Fibroblast of lung (primary cell): Measurements from ENCODE around the gene SLC25A12. TPM values are rescaled to one million over a fixed set of nuclear protein-coding genes. Genes with fewer than 3 reads are reported as not detected.
A peak's percentile ranks its signal among the peaks of the same experiment; 100 is the strongest.

Experiments used
- DNase-seq, 2 donors: peaks; one replicate each; pipeline versions ENCODE4 v3.0.0 to v3.0.0-alpha.2; 2010; ENCODE audit warnings: low read depth in 2 of 2
- H2AFZ ChIP-seq: 2 replicates; pipeline ENCODE4 v1.5.1; 2012; ENCODE audit warnings: low read length, control low read depth, inconsistent platforms
- H3K27ac ChIP-seq: 2 replicates; pipeline ENCODE4 v1.5.1; 2011; ENCODE audit warnings: low read length, control low read depth; ENCODE audit not compliant: insufficient read depth
- H3K27me3 ChIP-seq: 2 replicates; pipeline ENCODE4 v1.5.1; 2011; ENCODE audit warnings: mild to moderate bottlenecking, low read length; ENCODE audit not compliant: control insufficient read depth, insufficient read depth
- H3K36me3 ChIP-seq: 2 replicates; pipeline ENCODE4 v1.5.1; 2011; ENCODE audit warnings: low read length; ENCODE audit not compliant: control insufficient read depth, insufficient read depth
- H3K4me1 ChIP-seq: 2 replicates; pipeline ENCODE4 v1.5.1; 2011; ENCODE audit warnings: low read length; ENCODE audit not compliant: control insufficient read depth, insufficient read depth; ENCODE audit errors: extremely low read depth
- H3K4me2 ChIP-seq: 2 replicates; pipeline ENCODE4 v1.5.1; 2011; ENCODE audit warnings: low read length, control low read depth; ENCODE audit not compliant: insufficient read depth; ENCODE audit errors: extremely low read depth
- H3K4me3 ChIP-seq, 4 experiments: fragments of 200-600 bp in 1 of 4; sonication (generic) in 1 of 4; replicated peaks in 1 of 4; 2 replicates each; pipeline ENCODE4 v1.5.1; 2011 to 2016; ENCODE audit warnings: low read length in 4 of 4, low read depth in 3 of 4, mild to moderate bottlenecking in 3 of 4, control low read depth in 2 of 4, inconsistent platforms in 1 of 4, mixed read lengths in 1 of 4; ENCODE audit not compliant: insufficient read depth in 1 of 4; ENCODE audit errors: control extremely low read depth in 1 of 4
- H3K79me2 ChIP-seq: 2 replicates; pipeline ENCODE4 v1.5.1; 2012; ENCODE audit warnings: mild to moderate bottlenecking, low read length, inconsistent platforms; ENCODE audit not compliant: control insufficient read depth, insufficient read depth
- H3K9ac ChIP-seq: 2 replicates; pipeline ENCODE4 v1.5.1; 2011; ENCODE audit warnings: mild to moderate bottlenecking, low read length, control low read depth; ENCODE audit not compliant: insufficient read depth
- H3K9me3 ChIP-seq: 2 replicates; pipeline ENCODE4 v1.5.1; 2012; ENCODE audit warnings: low read depth, low read length; ENCODE audit not compliant: control insufficient read depth, insufficient read depth
- H4K20me1 ChIP-seq: 2 replicates; pipeline ENCODE4 v1.5.1; 2011; ENCODE audit warnings: low read length; ENCODE audit not compliant: control insufficient read depth, insufficient read depth; ENCODE audit errors: extremely low read depth
- CTCF ChIP-seq, 2 donors: IDR thresholded peaks in 1 of 2; conservative IDR thresholded peaks in 1 of 2; 1 replicate in 1 of 2; 2 replicates in 1 of 2; pipeline ENCODE4 v1.5.1; 2011 to 2012; ENCODE audit warnings: low read length in 2 of 2, control low read depth in 1 of 2, inconsistent platforms in 1 of 2, low read depth in 1 of 2, mild to moderate bottlenecking in 1 of 2
- EZH2 ChIP-seq: IDR thresholded peaks from 2 replicates; pipeline ENCODE4 v1.5.1; 2012; ENCODE audit warnings: low read length, control low read depth, mild to moderate bottlenecking; ENCODE audit errors: missing control alignments
- polyA plus RNA-seq, 2 donors: library from polyadenylated mRNA; depleted of rRNA in 1 of 2; stranded (reverse) in 1 of 2; unstranded in 1 of 2; fragments of >200 nt; gene quantifications; 2 replicates each; pipeline ENCODE4 v1.2.1, GENCODE V29; 2011 to 2012; ENCODE audit warnings: missing spikeins in 1 of 2
- total RNA-seq: library from RNA; depleted of rRNA; stranded (reverse); fragments of >200 nt; gene quantifications from 2 replicates; pipeline ENCODE4 v1.2.1, GENCODE V29; 2014

SLC25A12 gene
- total and polyA plus RNA-seq, 2 donors (not counting 1 experiment from before 2014, with no cell fraction given), result 21.5 to 25.9 TPM

DNA sequence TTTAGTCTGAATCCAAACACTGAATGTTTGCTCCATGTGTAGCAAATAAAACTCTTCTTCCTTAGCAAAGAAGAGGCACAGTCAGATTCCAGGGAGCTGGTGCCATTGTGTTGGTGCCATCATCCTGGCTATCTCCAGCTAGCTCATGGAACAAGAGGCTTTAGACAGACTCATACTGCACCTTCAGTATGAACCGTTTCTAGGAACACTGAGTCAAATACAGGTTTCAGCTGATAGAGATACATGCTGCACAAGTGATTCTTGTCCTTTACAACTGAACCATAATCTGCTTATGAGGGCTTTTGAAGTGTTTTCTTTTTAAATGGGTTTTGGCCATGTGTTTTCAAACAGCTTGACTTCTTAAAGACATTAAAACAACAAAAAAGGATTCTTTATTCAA lies 148.9 kb downstream of the SLC25A12 start:
- no peak overlapping the region for H3K9ac ChIP-seq
- no peaks in the 10 kb centered on the region for H3K27me3 ChIP-seq
- H3K4me1 ChIP-seq, result peaks cover 2% of the 10 kb centered on the region
- peaks cover 2% of the 10 kb centered on the region for H3K36me3 ChIP-seq
- H3K27ac ChIP-seq, result no peak overlapping the region
- no peak for DNase-seq
- no peak overlapping the region for H3K4me3 ChIP-seq
- TF ChIP-seq EZH2 (no peak), CTCF (conservative IDR thresholded peaks at IDR 0.05 in 1 of 2, IDR thresholded peaks at IDR 0.05 in 1 of 2; ENCODE audit: low read depth in 1 of 2, low read length in 2 of 2) (no peak)
- no peaks in the 10 kb centered on the region for H3K79me2 ChIP-seq
- H2AFZ ChIP-seq, result no peak overlapping the region
- H3K9me3 ChIP-seq, result no peaks in the 10 kb centered on the region
- no peak overlapping the region for H3K4me2 ChIP-seq
- H4K20me1 ChIP-seq, result no peaks in the 10 kb centered on the region

- Histone ChIP-seq H3K27me3 (no peaks in the 10 kb centered on the region), H3K9me3 (no peaks in the 10 kb centered on the region), H3K79me2 (no peaks in the 10 kb centered on the region), H3K4me2 (no peak overlapping the region), H4K20me1 (no peaks in the 10 kb centered on the region), H3K4me1 (peaks cover 2% of the 10 kb centered on the region), H3K9ac (no peak overlapping the region), H3K27ac (no peak overlapping the region), H3K4me3 (no peak overlapping the region), H2AFZ (no peak overlapping the region), H3K36me3 (peaks cover 2% of the 10 kb centered on the region)
- no peak for TF ChIP-seq CTCF (conservative IDR thresholded peaks at IDR 0.05 in 1 of 2, IDR thresholded peaks at IDR 0.05 in 1 of 2; ENCODE audit: low read depth in 1 of 2, low read length in 2 of 2)
- TF ChIP-seq EZH2, result no peak
- no peak for DNase-seq
These were observed 151.3 kb downstream of the SLC25A12 start for GRCh38 chr2:171742760-171743159.

GRCh38 chr2:171741189-171741588 lies 152.9 kb downstream of the SLC25A12 start:
- Histone ChIP-seq H3K9me3 (no peaks in the 10 kb centered on the region), H4K20me1 (no peaks in the 10 kb centered on the region), H3K4me1 (peaks cover 2% of the 10 kb centered on the region), H3K4me2 (no peak overlapping the region), H3K27me3 (no peaks in the 10 kb centered on the region), H3K79me2 (no peaks in the 10 kb centered on the region), H3K9ac (no peak overlapping the region), H3K27ac (no peak overlapping the region), H3K36me3 (peaks cover 2% of the 10 kb centered on the region), H3K4me3 (no peak overlapping the region), H2AFZ (no peak overlapping the region)
- TF ChIP-seq CTCF (conservative IDR thresholded peaks at IDR 0.05 in 1 of 2, IDR thresholded peaks at IDR 0.05 in 1 of 2; ENCODE audit: low read depth in 1 of 2, low read length in 2 of 2) (no peak), EZH2 (no peak)
- peak in 1 of 2 donors; percentile 88 for DNase-seq
